GM19468 (cell line): ENCODE results near the gene CAMK2D.

Experiments
- ATAC-seq: cut with Tn5 transposase; IDR thresholded peaks from one replicate; pipeline ENCODE4 v1.9.1; 2021; ENCODE audit warnings: mild to moderate bottlenecking, moderate library complexity, moderate number of reproducible peaks; ENCODE audit not compliant: unreplicated experiment; ENCODE audit errors: extremely low read depth

The CAMK2D gene

DNA sequence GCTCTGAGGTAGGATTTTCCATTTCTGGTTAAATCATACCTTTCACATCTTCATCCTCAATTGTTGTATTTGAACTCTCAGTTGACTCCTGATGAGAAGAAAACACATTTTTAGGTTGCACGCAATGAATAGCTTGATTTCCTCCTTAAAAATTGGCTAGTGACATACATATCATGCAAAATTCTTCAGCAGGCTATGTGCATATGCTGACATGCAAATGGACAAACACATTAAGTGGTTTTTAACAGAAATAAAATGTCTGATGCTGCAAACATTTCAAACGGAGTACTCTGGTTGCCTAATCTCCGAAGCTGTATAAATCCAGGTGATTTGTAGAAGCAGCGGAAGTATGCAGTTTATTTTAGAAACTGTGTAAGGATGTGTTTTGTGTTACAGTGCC lies 261.1 kb downstream of the CAMK2D start:
- no peak for ATAC-seq

DNA sequence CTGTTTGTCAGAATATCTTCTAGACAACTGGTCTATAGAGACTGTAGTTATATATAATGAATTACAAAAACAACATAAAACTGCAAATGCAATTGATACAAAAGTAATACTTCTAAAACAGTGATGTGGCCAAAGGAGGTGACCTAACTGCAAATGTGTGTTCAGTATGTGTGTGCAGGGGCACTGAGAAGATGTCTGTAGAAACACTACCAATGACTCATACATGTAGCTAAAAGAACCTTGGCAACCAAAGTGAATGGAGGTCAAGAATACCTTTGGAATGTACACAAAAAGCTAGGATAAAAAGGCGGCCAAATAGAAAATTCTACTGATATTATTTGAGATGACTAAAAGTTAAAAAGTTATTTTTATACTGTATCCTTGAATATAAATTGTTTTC lies 261.8 kb downstream of the CAMK2D start:
- no peak for ATAC-seq

DNA sequence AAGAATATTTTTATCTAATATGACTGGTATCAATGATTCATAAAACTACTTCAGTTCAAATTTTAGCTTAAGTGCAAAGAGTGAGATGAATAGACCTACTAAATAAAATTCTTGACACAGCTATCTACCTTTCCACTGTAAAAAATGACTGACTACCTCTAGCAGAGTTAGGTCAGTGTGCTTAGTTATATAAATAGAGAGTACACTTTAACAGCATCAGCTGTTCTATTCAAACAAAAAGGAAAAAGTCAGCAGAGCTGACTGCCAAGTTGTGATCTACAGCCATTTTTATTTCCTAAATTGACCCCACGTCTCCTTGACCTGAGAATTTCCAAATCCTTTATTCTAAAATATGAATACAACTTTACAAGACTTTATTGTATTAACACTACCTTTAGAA lies 262.4 kb downstream of the CAMK2D start:
- no peak for ATAC-seq

DNA sequence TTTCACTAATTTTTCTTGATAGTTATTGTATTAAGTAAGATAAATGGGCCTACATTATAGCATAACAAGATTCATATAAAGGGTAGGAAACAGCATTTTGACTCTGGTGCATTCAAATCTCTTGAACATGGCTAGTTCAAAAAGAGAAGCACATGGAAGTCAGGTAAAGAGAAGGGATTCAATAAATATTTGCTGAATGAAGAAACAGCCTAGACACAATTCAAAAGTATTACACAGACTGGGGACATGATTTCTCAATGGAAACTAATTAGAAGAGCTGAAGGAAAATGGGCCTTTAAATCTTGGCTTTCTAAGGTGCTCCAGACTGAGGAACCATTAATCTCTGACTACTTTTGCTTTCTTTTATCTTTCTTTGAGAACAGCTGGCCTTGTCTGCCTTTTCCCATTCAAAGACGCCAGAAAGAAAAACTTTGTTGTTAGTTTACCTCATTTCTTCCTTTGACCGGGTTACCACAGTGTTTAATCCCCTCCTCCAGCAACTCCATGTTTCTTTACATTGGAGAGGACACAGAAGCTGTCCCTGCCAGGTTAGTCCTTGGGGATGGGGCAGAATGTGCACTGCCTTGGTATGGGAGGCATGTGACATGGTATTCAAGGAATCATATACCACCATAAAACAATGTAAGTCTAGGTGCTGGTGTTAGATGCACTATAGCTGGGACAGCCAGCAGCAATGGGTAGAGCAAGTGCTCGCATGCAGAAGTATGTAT lies 264.2 kb downstream of the CAMK2D start:
- no peak for ATAC-seq

DNA sequence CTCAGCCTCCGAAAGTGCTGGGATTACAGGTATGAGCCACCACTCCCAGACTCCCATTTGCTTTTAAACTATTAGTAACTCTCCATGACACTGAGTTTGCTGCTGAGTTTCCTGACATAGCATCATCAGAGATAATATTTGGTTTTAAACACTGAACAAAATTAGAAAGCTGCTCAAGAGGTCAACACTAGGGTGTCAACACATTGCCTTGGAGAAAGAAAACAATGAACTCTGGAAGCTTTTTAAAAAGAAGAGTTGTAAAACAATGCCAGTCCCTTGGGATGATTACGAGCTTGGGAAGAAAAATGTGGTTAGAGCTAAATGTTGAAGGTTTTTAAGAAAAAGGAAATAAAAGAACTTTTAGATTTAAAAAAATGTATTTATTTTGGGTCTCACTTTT lies 264.8 kb downstream of the CAMK2D start:
- no peak for ATAC-seq

DNA sequence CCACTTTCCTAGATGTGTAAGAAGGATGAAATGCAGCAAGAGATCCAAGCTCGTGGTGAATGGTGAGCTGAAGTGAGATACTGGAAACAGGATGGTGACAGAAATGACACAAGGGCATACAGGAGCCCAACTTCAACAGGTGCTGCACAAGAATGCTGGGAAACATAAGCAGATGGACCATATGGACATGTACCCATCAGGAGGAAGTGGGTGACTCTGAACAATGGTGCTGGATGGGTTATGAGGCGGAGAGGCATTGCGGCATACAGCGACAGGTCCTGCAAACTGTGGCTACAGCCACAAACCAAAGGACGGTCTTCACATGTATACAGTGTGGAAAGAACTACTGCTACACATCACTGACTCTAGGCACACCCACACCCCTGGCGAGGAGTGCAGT lies 265.7 kb downstream of the CAMK2D start:
- no peak for ATAC-seq

DNA sequence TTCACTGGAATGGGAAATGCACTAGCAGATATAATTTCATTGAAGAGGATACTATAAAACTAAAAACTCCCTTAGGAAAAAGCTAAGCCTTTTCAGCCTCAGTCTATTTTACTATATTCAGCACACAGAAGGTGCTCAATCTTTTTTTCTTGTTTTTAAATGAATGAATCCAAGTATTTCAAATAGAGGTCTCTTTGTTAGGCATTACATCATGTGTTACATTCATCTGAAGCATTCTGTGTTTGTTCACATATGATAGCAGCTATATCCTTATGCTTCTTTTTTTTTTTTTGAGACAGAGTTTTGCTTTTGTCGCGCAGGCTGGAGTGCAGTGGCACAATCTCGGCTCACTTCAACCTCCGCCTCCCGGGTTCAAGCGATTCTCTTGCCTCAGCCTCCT lies 278.4 kb downstream of the CAMK2D start:
- ATAC-seq: no peak

DNA sequence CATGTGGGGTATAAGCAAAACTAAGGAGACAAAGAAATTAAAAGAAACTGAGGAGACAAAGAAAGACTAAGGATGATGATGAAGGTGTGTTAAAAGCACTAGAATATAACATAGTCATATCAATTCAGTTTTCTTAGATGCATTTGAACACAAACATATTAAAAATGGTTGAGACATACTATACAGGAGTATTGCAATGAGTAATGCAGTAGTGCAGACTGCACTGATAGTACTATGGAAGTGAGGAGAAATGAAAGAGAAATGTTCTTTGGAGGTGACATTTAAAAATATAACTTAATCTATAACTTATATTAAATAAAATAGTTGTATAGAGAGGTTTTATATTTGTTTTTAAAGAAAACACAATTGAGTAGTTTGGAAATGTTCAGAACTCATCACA lies 279.2 kb downstream of the CAMK2D start:
- no peak for ATAC-seq

DNA sequence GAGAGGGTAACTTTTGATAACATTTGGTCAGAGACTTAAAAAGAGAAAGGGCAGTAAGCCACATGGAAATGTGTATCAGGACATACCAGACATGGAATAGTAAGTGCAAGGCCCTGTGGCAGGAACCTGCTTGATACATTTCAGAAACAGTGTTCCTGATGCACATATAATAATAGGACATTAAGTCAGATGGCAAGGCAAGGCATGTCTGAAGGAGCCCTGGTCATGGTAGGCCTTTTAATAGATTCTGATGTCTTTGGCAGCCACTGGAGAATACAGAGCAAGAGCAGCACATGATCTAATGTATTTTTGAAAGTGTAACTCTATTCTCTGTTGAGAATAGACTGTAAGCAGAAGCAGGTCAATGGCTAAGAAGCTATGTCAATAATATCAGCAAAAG lies 279.7 kb downstream of the CAMK2D start:
- ATAC-seq: no peak

DNA sequence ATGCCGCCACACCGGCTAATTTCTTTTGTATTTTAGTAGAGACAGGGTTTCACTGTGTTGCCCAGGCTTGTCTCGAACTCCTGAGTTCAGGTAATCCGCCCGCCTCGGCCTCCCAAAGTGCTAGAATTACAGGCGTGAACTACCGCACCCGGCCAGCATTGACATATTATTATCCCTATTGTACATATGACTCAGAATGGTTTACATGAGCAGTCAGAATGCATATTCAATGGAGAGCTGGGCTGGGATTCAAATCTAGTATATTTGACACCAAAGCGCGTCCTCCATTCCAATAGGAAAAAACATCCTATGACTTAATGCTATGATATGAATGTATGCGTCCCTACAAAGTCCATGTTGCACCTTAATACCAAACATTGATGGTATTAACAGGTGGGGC lies 281.4 kb downstream of the CAMK2D start:
- ATAC-seq: no peak

DNA sequence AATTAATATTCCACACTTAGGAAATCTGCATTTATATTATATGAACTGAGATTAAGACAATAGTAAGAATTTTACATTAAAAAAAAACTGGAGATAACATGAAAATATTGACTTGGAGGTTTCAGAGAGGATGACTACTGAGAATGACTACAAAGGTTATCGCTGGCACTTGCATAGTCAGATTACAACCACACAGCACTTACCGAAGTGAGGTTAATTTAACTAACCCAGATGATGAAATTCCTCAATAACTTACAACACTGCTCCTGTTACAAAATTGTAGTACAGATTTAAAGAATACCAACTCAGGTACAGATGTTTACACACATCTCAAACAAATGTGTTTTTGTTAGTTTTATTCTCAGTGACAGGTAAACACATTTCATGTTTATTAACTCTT lies 283.5 kb downstream of the CAMK2D start:
- no peak for ATAC-seq

DNA sequence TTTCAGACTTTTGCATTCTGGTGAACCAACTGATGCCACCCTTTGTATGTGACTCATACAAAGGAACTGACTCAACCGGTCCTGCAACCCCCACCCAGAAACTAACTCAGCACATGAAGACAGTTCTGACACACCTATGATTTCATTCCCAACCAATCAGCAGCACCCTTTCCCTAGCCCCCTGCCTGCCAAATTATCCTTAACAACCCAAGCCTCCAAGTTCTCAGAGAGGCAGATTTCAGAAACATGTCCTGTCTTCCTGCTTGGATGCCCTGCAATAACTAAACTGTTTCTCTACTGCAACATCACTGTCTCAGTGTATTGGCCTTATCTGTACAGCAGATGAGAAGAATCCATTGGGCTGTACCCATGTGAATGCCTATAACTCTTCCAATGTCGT lies 284.7 kb downstream of the CAMK2D start:
- ATAC-seq: no peak

DNA sequence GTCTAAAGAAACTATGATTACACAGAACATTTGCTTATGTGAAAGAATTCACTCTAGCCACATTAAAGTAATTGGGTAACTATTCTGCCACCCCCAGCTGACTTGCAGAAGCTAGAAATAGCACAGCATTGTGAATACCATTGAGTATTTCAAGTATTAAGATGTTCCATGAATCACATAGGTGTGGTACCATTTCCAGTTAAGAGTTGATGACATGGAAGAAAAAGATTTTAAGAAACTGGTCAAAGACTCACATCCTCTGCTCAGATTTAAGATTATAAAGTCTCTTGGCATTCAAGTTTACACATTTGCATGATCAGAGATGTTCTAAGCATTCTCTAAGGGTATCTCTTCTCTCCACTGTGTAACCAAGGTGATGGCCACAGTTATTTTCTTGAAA lies 287.5 kb downstream of the CAMK2D start:
- ATAC-seq: no peak

DNA sequence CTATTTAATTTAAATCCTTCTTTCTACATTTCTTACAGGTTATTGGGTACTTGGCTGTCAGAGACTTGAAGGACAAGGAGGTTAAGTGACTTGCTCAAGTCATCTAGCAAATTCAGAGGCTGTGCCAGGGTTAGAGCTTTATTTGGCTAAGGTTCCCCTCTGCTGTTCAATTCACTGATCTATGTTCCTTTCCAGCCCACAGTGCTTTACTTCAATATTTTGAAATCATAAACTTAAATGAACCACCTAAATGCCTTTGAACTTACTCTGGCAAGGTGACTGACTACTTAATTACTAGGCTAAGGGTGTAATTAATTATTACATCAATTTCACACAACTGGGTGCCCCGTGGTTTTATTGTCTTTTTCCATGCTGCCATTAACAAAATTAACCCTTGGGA lies 288.7 kb downstream of the CAMK2D start:
- ATAC-seq: no peak

DNA sequence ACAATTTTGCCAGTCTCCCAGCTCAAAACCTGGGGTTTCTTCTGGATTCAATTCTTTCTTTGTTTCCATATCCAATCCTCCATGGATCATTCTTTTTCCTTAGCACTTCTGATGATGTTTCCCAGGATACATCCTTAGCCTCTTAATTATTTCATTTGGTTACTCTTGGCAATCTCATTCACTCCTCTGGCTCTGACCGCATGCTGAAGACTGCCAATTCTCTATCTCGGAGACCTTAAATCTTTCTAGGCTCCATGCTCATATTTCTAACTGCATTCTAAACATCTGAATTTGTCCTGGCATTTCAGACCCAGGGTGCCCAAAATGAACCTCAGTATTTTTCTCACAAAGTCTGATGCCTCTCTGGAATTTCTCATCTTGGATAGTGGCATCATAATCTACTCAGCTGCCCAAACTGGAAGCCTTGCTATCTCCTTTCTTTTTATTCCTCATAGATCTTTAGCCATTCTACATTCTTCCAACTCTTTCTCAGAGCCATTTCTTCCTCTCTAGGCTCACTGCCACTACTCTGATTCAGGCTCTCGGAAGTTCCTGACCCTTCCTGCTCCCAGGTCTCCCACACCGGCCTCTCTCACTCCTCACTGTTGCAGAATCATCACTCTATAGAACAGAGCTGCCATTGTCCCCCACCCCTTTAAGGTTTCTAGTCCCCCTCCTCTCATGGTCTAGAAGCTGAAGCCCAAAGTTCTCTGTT lies 290.2 kb downstream of the CAMK2D start:
- ATAC-seq: no peak

DNA sequence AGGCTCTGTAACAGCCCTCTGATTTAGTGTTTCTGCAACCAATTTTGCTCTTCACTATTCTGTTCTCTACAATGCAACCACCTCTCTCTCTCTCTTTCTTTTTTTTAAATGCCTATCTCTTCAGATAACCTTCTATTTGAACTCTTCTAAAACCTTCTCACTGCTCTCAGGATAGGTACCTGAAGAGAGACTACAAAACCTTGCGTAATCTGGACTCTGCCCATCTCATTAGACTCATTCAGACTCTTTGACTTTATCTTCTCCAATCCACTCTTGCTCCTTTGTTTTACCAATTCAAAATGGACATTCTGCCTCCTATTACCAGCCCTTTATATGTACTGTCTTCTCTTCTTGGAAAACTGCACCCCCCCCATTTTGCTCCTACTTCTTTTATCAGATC lies 291.6 kb downstream of the CAMK2D start:
- ATAC-seq: no peak

DNA sequence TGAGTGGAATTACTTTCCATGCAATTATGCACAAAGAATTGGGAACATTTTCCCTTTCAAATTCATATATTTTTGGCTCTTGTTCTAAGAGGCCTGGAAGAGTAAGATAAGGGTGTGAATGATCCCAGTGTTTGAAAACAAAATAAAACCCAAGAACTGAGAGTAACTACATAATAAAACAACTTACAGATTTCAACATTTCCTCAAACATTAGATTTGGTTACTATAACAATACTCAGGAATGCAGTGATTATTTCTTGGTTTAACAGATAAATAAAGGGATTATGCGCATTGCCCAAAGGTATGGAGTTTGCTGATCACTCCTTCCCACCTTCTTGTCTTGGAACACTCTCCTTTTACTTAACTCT lies 292.5 kb downstream of the CAMK2D start:
- no peak for ATAC-seq

DNA sequence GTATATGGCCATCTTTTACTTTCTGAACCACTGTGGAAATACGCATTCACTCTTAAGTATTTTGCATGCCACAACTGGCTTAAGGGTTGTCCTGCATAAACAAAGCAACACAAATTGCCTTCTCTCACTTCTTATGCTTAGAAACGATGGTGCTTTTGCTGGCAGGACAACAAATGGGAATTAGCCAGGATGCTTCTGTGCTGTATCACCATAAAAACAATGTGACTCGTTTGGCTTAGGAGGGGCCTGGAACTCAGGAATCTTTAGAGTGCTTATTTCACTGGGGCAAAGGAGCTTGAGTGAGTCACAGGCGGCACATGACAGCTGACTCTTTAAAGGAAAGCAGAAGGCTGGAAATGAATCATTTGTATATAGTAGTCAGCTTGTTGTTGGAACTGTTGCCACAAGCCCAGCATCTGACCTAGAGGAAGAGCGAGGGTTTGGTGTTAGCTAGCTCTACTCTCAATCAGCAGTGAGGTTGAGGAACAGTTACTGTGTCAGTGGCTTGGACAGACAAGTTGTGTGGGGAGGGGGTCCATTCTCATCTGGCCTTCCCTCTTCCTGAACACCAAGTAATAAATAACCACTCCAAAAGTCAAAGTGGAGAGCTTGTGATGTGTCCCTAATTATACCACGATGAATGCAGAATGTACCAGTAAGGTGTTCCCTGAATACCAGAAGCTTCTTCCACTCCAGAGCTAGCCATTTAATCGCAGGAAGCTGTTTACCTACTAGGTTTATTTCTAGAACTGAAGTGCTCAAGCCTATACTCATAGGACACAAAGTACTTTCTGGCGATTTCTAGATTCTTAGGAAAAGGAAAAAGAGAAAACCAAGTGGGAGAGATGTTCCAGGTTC lies 293.1 kb downstream of the CAMK2D start:
- no peak for ATAC-seq

DNA sequence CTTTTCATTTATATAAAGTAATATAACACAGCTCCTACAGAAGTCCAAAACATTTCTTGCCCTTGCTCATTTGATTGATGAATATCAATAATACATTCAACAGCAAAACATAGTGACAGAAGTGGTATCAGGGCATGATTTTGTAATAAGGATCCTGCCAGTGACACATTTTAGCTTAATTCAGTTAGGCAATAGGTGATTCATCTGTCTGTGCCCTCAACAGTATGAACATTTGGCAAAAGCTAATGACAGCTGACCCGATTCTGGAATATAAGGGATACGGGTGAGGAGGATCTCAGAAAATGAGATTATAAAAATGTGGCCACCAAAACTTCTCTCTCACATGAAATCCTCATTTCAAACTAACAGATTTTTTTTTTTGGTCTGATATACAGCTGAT lies 294.0 kb downstream of the CAMK2D start:
- ATAC-seq: no peak

DNA sequence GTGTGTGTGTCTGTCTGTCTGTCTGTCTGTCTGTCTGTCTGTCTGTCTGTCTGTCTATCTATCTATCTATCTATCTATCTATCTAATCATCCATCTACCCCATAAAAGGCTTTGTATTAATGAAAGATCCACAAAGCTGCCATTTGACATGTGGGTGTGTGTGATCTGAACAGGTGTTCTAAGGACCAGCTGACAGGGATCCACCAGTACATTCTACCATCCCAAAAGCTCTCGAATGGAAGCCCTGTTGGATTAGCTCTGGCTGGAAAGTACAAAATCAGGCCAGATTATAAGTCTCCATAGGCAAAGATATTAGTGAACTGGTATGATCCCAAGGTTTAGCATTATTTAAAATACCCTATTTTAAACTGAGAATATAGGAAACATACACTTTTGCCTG lies 299.3 kb downstream of the CAMK2D start:
- no peak for ATAC-seq

DNA sequence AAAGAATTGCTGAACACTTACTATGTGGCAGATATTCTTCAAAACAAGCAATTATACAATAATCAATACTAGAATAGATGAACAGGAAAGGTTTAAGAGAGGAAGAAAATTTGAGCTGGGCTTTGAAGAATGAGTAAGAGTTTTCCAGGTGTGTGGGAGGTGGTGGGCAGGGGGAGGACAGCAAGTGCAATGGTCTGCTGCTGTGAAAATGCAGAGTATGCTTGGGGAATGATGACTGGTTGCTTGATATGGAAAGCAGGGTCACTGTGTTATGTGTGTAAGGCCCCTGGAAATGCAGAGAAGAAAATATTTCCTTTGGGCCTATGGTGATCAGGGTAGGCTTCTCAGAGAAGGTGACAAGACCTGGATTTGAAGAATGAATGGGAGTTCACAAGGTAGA lies 300.3 kb downstream of the CAMK2D start:
- ATAC-seq: no peak
